ENCODE measurements around the gene SUSD1. TPM values are rescaled to one million over a fixed set of nuclear protein-coding genes. Genes with fewer than 3 reads are reported as not detected.
A peak's percentile ranks its signal among the peaks of the same experiment; 100 is the strongest.

The SUSD1 gene
- total and polyA plus RNA-seq, 10 donors, result 4.4 to 26.8 (median 20.2) TPM

- TF ChIP-seq CTCF (IDR thresholded peaks at IDR 0.05 in 8 of 11, conservative IDR thresholded peaks at IDR 0.05 in 3 of 11) (no peak), POLR2AphosphoS5 (IDR thresholded peaks at IDR 0.05) (no peak), POLR2A (IDR thresholded peaks at IDR 0.05) (no peak)
- no peak overlapping the region for H3K27ac ChIP-seq
- no peak for DNase-seq
- H3K4me1 ChIP-seq, result peaks cover 0 to 15% (median 0%) of the 10 kb centered on the region in 6 donors
- WGBS, 5 donors, result 64 to 94% (median 82%) methylated on average over 3 of the region's 3 CpGs
- no peaks in the 10 kb centered on the region for H3K27me3 ChIP-seq (replicated peaks in 1 of 7)
- no peak overlapping the region for H3K4me3 ChIP-seq
- H3K36me3 ChIP-seq, result peaks cover 0 to 72% (median 2%) of the 10 kb centered on the region in 6 donors
- intact Hi-C loops (cut with DNase I; ENCODE audit: low total_unique reads), result no loop called here
- no peaks in the 10 kb centered on the region for H3K9me3 ChIP-seq
Observed at GRCh38 chr9:112115109-112115508, 60.0 kb downstream of the SUSD1 start.

GRCh38 chr9:112112941-112113681 is 62.0 kb downstream of the SUSD1 start:
- no peak for DNase-seq
- TF ChIP-seq CTCF (IDR thresholded peaks at IDR 0.05 in 8 of 11, conservative IDR thresholded peaks at IDR 0.05 in 3 of 11) (peak in 4 of 11 experiments; percentile 9 to 25 (median 15)), POLR2AphosphoS5 (IDR thresholded peaks at IDR 0.05) (no peak), POLR2A (IDR thresholded peaks at IDR 0.05) (no peak)
- Histone ChIP-seq H3K36me3 (peaks cover 0 to 60% (median 2%) of the 10 kb centered on the region in 6 donors), H3K27ac (no peak overlapping the region), H3K9me3 (no peaks in the 10 kb centered on the region), H3K4me3 (no peak overlapping the region), H3K4me1 (peaks cover 0 to 20% (median 0%) of the 10 kb centered on the region in 6 donors), H3K27me3 (replicated peaks in 1 of 7) (no peaks in the 10 kb centered on the region)
- 92 to 94% (median 93%) methylated on average over 4 of the region's 4 CpGs for WGBS, 5 donors
- intact Hi-C loops (cut with DNase I; ENCODE audit: low total_unique reads), result no loop called here

DNA sequence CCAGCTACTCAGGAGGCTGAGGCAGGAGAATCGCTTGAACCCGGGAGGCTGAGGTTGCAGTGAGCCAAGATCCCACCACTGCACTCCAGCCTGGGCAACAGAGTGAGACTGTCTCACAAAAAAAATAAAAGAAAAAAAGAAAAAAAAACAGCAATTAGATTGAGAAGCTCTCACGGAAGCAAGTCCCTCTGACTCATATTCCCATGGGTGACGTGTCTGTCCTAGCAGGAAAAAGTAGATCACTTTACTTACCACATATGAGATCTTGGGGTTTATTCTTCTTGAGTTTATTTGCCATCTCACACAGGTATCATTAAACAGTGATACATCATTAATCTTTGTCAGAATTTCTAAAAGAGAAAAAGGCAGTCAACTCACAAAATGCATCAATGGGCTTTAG is 62.6 kb downstream of the SUSD1 start:
- Histone ChIP-seq H3K4me1 (peaks cover 0 to 25% (median 0%) of the 10 kb centered on the region in 6 donors), H3K36me3 (peaks cover 0 to 60% (median 2%) of the 10 kb centered on the region in 6 donors), H3K27me3 (replicated peaks in 1 of 7) (no peaks in the 10 kb centered on the region), H3K27ac (no peak overlapping the region), H3K9me3 (no peaks in the 10 kb centered on the region), H3K4me3 (no peak overlapping the region)
- DNase-seq, result no peak
- no peak for TF ChIP-seq POLR2A (IDR thresholded peaks at IDR 0.05)
- intact Hi-C loops (cut with DNase I; ENCODE audit: low total_unique reads), result no loop called here
- WGBS, 5 donors, result 65 to 86% (median 75%) methylated on average over 4 of the region's 4 CpGs

- no peak for TF ChIP-seq POLR2AphosphoS5 (IDR thresholded peaks at IDR 0.05)
- TF ChIP-seq POLR2A (IDR thresholded peaks at IDR 0.05), result no peak
- TF ChIP-seq CTCF (IDR thresholded peaks at IDR 0.05 in 8 of 11, conservative IDR thresholded peaks at IDR 0.05 in 3 of 11), result no peak
- Histone ChIP-seq H3K36me3 (peaks cover 0 to 57% (median 2%) of the 10 kb centered on the region in 6 donors), H3K27me3 (replicated peaks in 1 of 7) (no peaks in the 10 kb centered on the region), H3K27ac (no peak overlapping the region), H3K4me1 (peaks cover 0 to 33% (median 0%) of the 10 kb centered on the region in 6 donors), H3K9me3 (no peaks in the 10 kb centered on the region), H3K4me3 (no peak overlapping the region)
- 75 to 87% (median 83%) methylated on average over 8 of the region's 8 CpGs for WGBS, 5 donors
- no peak for DNase-seq
- intact Hi-C loops (cut with DNase I; ENCODE audit: low total_unique reads), result no loop called here
Observed at GRCh38 chr9:112111461-112111860, 63.6 kb downstream of the SUSD1 start.

All from spleen (tissue), 11 donors.